22Rv1 (cell line): ENCODE results near the gene GAK.

Experiments used
- CTCF ChIP-seq: fragments of 450-650 bp; IDR thresholded peaks from 2 replicates; pipeline ENCODE4 v1.5.1; 2017; ENCODE audit warnings: mild to moderate bottlenecking
- ZFX ChIP-seq: fragments of 450-650 bp; IDR thresholded peaks from 2 replicates; pipeline ENCODE4 v1.6.1; 2017; ENCODE audit warnings: antibody characterized with exemption, borderline replicate concordance

DNA sequence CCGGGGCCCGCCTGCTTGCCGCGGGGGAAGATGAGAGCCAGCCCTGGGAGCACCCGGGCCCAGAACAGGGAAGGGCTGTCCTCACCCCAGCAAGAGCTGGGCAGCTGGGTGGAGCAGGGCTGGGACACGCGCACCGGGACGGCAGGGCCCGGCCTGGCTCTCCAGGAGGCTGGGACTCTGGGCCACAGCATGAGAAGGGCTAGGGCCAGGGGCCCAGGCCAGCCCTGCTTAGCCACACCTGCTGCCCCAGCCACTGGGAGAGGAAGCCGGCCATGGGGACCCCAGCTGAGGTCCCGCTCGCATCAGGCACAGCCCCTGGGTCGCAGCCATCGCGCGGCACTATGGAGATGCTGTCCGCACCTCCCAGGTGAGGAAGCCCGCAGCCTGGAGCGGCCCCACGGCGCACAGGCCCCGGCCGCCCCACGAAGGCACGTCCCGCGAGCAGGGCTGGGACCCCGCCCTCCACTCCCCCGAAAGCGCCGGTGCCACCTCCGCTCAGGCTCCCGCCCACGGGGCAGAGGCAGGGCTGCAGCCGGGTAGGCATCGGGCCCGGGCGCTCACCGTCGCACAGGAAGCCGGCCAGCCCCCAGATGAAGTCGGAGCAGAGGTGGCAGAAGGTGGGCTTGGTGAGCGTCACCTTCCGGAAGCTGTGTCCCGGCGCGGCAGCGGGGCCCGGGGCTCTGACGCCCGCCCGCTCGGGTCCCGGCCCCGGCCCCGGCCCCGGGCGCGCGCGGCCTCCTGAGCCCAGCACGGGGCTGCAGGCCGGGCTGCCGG lies 40.7 kb upstream of the GAK start:
- no peak for TF ChIP-seq CTCF
- no peak for TF ChIP-seq ZFX
